Memory B cell (primary cell): Measurements from ENCODE around the gene ERGIC3.

Experiments used
- ATAC-seq: fragments of 150-1000 bp; cut with Tn5 transposase; 2 replicates; pipeline ENCODE4 v1.10.0; 2021; ENCODE audit warnings: low read depth, mild to moderate bottlenecking, moderate library complexity
- DNase-seq, 2 donors: peaks; one replicate each; pipeline ENCODE4 v3.0.0; 2022; ENCODE audit warnings: low spot score in 2 of 2
- H3K27ac Mint-ChIP-seq: one replicate; pipeline ENCODE4 v1.8.0; 2022; ENCODE audit warnings: mild to moderate bottlenecking, moderate library complexity, mixed read lengths
- H3K27me3 Mint-ChIP-seq: one replicate; pipeline ENCODE4 v1.8.0; 2022; ENCODE audit warnings: mixed read lengths
- H3K36me3 Mint-ChIP-seq: one replicate; pipeline ENCODE4 v1.8.0; 2022; ENCODE audit warnings: mild to moderate bottlenecking, mixed read lengths
- H3K4me1 Mint-ChIP-seq: one replicate; pipeline ENCODE4 v1.8.0; 2022; ENCODE audit warnings: mixed read lengths
- H3K4me3 Mint-ChIP-seq: one replicate; pipeline ENCODE4 v1.8.0; 2022; ENCODE audit warnings: mild to moderate bottlenecking, moderate library complexity, mixed read lengths
- H3K9me3 Mint-ChIP-seq: one replicate; pipeline ENCODE4 v1.8.0; 2022; ENCODE audit warnings: mixed read lengths

Gene ERGIC3

DNA sequence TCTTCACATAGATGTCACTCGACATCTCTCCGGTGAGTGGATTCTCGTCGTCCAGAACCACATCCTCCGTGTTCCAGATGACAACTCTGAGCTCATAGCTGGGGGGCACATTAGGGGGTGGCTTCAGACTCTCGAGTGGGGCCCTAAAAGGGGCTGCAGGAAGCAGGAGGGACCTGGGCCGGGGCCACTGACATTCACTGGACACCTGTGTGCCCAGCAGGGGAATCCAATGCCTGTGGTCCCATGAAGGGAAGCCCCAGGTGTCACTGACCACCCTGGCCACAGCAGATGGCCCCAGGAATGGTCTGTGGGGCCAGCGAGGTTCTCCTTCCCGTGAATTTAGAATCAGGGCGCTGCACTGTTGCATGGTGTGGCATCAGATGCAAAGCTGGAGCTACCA lies 18.7 kb downstream of the ERGIC3 start:
- H3K36me3 Mint-ChIP-seq, result peaks cover 6% of the 10 kb centered on the region

GRCh38 chr20:35561268-35561667 lies 19.4 kb downstream of the ERGIC3 start:
- ATAC-seq, result peak; percentile 89
- Mint-ChIP-seq H3K27me3 (no peaks in the 10 kb centered on the region), H3K36me3 (peaks cover 6% of the 10 kb centered on the region), H3K4me3 (no peak overlapping the region), H3K9me3 (no peaks in the 10 kb centered on the region), H3K4me1 (no peaks in the 10 kb centered on the region), H3K27ac (no peak overlapping the region)
- peak in 1 of 2 donors; percentile 18 for DNase-seq

More for the DNA sequence above, 18.7 kb downstream of the ERGIC3 start:
- H3K4me1 Mint-ChIP-seq, result no peaks in the 10 kb centered on the region
- no peak overlapping the region for H3K4me3 Mint-ChIP-seq
- ATAC-seq (no peak), DNase-seq (no peak)
- H3K27me3 Mint-ChIP-seq, result no peaks in the 10 kb centered on the region
- no peaks in the 10 kb centered on the region for H3K9me3 Mint-ChIP-seq
- no peak overlapping the region for H3K27ac Mint-ChIP-seq

GRCh38 chr20:35561671-35562070 lies 19.8 kb downstream of the ERGIC3 start:
- no peak overlapping the region for H3K27ac Mint-ChIP-seq
- ATAC-seq, result no peak
- H3K36me3 Mint-ChIP-seq, result peaks cover 3% of the 10 kb centered on the region
- H3K4me1 Mint-ChIP-seq, result no peaks in the 10 kb centered on the region
- no peaks in the 10 kb centered on the region for H3K27me3 Mint-ChIP-seq
- no peaks in the 10 kb centered on the region for H3K9me3 Mint-ChIP-seq
- no peak for DNase-seq
- no peak overlapping the region for H3K4me3 Mint-ChIP-seq

DNA sequence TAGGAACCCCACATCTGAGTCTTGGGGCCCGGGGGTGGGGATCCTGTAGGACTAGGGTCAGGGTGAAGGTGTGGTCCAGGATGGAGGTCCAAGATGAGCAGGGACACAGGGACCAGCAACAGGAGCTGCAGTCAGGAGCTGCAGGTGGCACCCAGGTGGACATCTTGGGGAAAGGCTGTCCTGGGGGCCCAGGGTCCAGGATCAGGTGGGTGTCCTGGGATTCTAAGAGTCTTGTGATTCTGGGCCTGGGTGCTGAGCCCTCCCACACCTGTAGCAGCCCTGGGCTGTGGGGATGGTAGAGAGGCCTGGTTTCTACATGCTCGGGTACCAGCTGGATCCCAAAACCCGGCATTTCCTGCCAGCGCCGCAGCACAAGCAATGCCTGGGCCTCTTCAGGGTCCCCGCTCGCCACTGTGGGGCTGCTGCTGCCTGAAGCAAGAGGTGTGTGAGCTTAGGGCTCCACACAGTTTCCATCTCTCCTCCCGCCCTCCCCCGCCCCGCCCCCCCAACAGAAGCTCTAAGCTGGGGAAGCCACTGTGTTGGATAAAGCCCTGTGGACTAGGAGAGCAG lies 20.7 kb downstream of the ERGIC3 start:
- H3K4me1 Mint-ChIP-seq, result no peaks in the 10 kb centered on the region
- H3K9me3 Mint-ChIP-seq, result no peaks in the 10 kb centered on the region
- H3K27ac Mint-ChIP-seq, result no peak overlapping the region
- H3K36me3 Mint-ChIP-seq, result no peaks in the 10 kb centered on the region
- H3K27me3 Mint-ChIP-seq, result no peaks in the 10 kb centered on the region
- DNase-seq (no peak), ATAC-seq (no peak)
- H3K4me3 Mint-ChIP-seq, result no peak overlapping the region

- no peak overlapping the region for H3K4me3 Mint-ChIP-seq
- H3K27me3 Mint-ChIP-seq, result no peaks in the 10 kb centered on the region
- ATAC-seq (no peak), DNase-seq (no peak)
- no peaks in the 10 kb centered on the region for H3K36me3 Mint-ChIP-seq
- no peaks in the 10 kb centered on the region for H3K4me1 Mint-ChIP-seq
- H3K27ac Mint-ChIP-seq, result no peak overlapping the region
- no peaks in the 10 kb centered on the region for H3K9me3 Mint-ChIP-seq
These were observed 22.0 kb downstream of the ERGIC3 start for GRCh38 chr20:35563834-35564233.

- Mint-ChIP-seq H3K27me3 (no peaks in the 10 kb centered on the region), H3K36me3 (no peaks in the 10 kb centered on the region), H3K4me3 (no peak overlapping the region), H3K9me3 (no peaks in the 10 kb centered on the region), H3K4me1 (no peaks in the 10 kb centered on the region), H3K27ac (no peak overlapping the region)
- ATAC-seq (no peak), DNase-seq (no peak)
These were observed 23.0 kb downstream of the ERGIC3 start for GRCh38 chr20:35564905-35565304.

DNA sequence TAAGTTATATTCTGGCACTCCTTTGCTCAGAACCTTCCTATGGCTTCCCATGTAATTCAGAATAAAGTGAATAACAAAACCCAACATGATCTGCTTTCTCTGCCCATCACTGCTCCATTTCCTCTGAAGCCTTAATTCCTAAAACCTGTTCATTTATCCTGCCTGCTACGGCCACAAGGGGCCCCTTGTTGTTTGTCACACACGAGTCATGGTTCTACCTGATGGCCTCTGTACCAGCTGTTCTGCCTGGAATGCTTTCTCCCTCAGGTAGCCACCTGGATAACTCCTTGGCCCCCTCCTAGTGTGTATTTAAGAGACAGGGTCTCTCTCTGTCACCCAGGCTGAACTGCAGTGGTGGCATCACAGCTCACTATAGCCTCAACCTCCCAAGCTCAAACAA lies 26.8 kb downstream of the ERGIC3 start:
- ATAC-seq (no peak), DNase-seq (no peak)
- Mint-ChIP-seq H3K27me3 (peaks cover 2% of the 10 kb centered on the region), H3K4me1 (no peaks in the 10 kb centered on the region), H3K27ac (no peak overlapping the region), H3K36me3 (peaks cover 2% of the 10 kb centered on the region), H3K9me3 (peaks cover 4% of the 10 kb centered on the region), H3K4me3 (no peak overlapping the region)

DNA sequence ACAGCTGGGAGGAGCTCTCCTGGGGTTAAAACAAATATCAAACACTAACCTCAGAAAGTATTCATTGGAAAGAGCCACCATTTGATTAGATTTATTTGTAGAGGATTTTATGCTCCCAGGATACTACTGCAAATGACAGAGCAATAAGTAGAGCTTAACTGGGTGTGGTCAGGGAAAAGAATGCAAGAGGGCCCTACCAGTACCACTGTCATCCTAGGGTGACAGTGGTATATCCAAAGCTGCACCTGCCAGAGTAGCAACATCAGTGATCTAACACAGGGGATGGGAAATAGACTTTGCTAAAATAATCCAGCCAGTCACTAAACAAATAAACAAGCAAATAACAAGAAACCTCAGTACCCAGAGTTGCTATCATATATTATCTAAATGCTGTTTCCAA lies 29.7 kb downstream of the ERGIC3 start:
- H3K36me3 Mint-ChIP-seq, result peaks cover 2% of the 10 kb centered on the region
- H3K27me3 Mint-ChIP-seq, result peaks cover 5% of the 10 kb centered on the region
- H3K4me3 Mint-ChIP-seq, result no peak overlapping the region

DNA sequence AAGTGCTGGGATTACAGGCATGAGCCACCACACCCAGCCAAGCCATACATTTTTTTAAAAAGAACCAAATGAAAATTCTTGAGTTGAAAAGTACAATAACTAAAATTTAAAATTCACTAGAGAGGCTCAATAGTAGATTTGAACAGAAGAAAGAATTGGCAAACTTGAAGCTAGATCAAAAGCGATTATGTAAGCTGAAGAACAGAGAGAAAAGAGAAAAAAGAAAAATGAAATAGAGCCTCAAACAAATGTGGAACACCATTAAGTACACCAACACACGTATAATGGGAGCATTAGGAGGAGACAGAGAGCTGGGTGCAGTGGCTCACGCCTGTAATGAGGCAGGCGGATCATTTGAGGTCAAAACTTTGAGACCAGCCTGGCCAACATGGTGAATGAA lies 31.0 kb downstream of the ERGIC3 start:
- no peak for ATAC-seq
- Mint-ChIP-seq H3K9me3 (peaks cover 4% of the 10 kb centered on the region), H3K27ac (no peak overlapping the region), H3K4me1 (no peaks in the 10 kb centered on the region), H3K4me3 (no peak overlapping the region), H3K36me3 (peaks cover 2% of the 10 kb centered on the region), H3K27me3 (peaks cover 5% of the 10 kb centered on the region)
- DNase-seq, result no peak

More for the DNA sequence above, 29.7 kb downstream of the ERGIC3 start:
- H3K9me3 Mint-ChIP-seq, result peaks cover 4% of the 10 kb centered on the region
- DNase-seq (no peak), ATAC-seq (no peak)
- H3K27ac Mint-ChIP-seq, result no peak overlapping the region
- no peaks in the 10 kb centered on the region for H3K4me1 Mint-ChIP-seq

DNA sequence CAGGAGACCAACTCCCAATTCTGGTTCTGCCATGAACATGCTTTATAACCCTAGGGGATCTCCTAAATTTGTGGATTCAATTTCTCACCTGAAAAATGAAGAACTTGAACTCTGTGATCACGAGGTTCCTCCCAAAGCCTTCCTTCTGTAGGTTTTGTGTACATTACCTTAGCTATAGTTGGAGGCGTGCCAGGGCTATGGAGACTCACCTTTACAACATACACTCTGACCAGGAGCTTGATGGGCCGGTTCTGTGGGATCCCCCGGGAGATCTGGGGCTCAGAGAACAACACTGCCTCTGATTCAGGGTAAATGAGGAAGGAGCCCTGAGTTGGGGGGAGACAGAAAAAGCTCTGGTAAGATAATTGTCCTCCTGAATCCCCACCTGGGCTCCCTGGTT lies 34.1 kb downstream of the ERGIC3 start:
- no peak overlapping the region for H3K4me3 Mint-ChIP-seq
- no peak overlapping the region for H3K27ac Mint-ChIP-seq
- H3K4me1 Mint-ChIP-seq, result no peaks in the 10 kb centered on the region
- H3K36me3 Mint-ChIP-seq, result peaks cover 2% of the 10 kb centered on the region
- ATAC-seq (no peak), DNase-seq (no peak)
- peaks cover 13% of the 10 kb centered on the region for H3K27me3 Mint-ChIP-seq
- H3K9me3 Mint-ChIP-seq, result peaks cover 4% of the 10 kb centered on the region

DNA sequence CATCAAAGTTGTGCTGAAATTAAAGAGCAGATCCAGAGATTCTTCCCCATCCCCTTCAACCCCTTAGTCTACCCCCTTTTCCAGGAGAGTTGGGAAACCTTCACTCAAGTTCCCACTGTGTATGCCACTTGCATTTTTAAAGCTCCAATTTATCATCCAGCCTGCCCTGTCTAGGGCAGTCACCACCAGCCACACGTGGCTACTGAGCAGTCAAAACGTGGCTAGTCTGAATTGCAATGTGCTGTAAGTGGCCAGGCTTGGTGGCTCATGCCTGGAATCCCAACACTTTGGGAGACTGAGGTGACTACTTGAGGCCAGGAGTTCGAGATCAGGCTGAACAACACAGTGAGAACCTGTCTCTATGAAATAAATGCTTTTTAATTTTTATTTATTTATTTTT lies 34.9 kb downstream of the ERGIC3 start:
- Mint-ChIP-seq H3K4me1 (no peaks in the 10 kb centered on the region), H3K36me3 (peaks cover 2% of the 10 kb centered on the region), H3K4me3 (no peak overlapping the region), H3K27ac (no peak overlapping the region), H3K27me3 (peaks cover 13% of the 10 kb centered on the region), H3K9me3 (peaks cover 6% of the 10 kb centered on the region)
- no peak for ATAC-seq
- no peak for DNase-seq

DNA sequence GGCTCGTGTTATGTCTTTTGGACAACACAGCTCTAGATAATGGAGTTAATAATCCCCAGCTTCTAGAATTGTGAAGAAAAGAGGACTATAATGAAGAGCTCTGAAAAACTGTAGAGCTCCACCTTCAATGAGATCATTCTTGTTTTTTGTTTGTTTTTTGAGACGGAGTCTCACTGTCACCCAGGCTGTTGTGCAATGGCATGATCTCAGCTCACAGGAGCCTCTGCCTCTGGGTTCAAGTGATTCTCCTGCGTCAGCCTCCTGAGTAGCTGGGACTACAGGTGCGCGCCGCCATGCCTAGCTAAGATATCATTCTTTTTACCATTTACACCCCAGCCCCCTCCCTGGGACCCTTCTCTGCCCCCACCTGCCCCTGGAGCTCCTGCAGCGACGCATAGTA lies 36.6 kb downstream of the ERGIC3 start:
- H3K4me3 Mint-ChIP-seq, result no peak overlapping the region
- H3K27me3 Mint-ChIP-seq, result peaks cover 15% of the 10 kb centered on the region
- H3K36me3 Mint-ChIP-seq, result no peaks in the 10 kb centered on the region
- H3K4me1 Mint-ChIP-seq, result no peaks in the 10 kb centered on the region
- peaks cover 6% of the 10 kb centered on the region for H3K9me3 Mint-ChIP-seq
- ATAC-seq, result no peak
- no peak for DNase-seq
- no peak overlapping the region for H3K27ac Mint-ChIP-seq

DNA sequence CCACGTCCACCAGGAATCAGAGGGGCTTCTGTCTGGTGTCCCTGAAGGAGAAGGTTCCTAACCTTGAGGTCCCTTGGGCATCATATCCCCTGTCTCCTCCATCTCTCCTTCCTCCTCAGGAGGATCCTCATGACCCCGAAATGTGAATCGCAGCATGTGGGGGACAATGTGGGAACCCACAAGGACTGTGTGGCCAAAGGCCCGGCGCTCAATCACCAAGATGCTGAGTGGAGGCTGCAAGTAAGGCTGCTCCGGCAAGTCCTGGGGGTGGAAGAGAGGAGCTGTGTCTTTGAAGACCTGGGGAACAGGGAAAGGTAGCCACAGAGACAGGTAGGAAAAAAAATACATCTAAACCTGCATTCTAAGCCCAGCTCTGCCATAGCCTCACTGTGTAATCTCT lies 37.3 kb downstream of the ERGIC3 start:
- no peaks in the 10 kb centered on the region for H3K36me3 Mint-ChIP-seq
- H3K4me1 Mint-ChIP-seq, result no peaks in the 10 kb centered on the region
- H3K27ac Mint-ChIP-seq, result no peak overlapping the region
- H3K27me3 Mint-ChIP-seq, result peaks cover 17% of the 10 kb centered on the region
- H3K9me3 Mint-ChIP-seq, result peaks cover 6% of the 10 kb centered on the region
- ATAC-seq (no peak), DNase-seq (no peak)
- no peak overlapping the region for H3K4me3 Mint-ChIP-seq

- no peak overlapping the region for H3K4me3 Mint-ChIP-seq
- no peak overlapping the region for H3K27ac Mint-ChIP-seq
- ATAC-seq (no peak), DNase-seq (no peak)
- H3K36me3 Mint-ChIP-seq, result no peaks in the 10 kb centered on the region
- H3K9me3 Mint-ChIP-seq, result peaks cover 6% of the 10 kb centered on the region
- H3K4me1 Mint-ChIP-seq, result no peaks in the 10 kb centered on the region
- peaks cover 24% of the 10 kb centered on the region for H3K27me3 Mint-ChIP-seq
These were observed 40.3 kb downstream of the ERGIC3 start for GRCh38 chr20:35582131-35582530.

DNA sequence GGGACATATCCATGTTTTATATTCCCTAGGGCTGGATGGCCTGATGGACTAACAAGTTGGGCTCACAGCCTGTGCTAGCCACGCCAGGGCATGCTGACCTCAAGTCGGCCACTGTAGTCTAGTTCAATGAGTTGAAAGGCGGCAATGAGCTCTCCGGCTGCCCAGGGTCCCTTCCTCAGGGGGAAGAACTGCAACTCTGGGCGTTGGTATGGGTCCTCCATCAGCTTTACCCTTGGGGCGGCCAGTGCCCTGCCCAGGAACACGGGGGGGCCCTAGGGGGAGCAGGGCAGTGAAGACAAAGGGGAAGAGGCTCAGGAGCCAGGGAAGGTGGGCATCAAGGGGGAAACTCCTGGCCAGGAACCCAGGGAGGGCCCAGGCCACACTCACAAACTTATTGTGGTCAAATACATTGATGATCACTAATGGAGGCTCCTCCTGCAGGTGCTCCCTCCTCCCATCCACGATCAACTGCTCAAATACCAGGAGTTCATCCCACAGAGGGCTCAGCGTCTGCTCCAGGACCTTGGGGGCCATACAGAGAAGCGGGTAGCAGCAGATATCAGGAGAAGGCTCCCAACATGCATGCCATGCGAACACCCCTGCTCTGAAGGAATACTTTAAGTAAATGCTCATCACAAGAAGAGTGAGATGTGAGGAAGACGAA lies 41.0 kb downstream of the ERGIC3 start:
- no peaks in the 10 kb centered on the region for H3K36me3 Mint-ChIP-seq
- peaks cover 24% of the 10 kb centered on the region for H3K27me3 Mint-ChIP-seq
- ATAC-seq (no peak), DNase-seq (no peak)
- peaks cover 6% of the 10 kb centered on the region for H3K9me3 Mint-ChIP-seq
- no peak overlapping the region for H3K4me3 Mint-ChIP-seq
- H3K27ac Mint-ChIP-seq, result no peak overlapping the region
- H3K4me1 Mint-ChIP-seq, result no peaks in the 10 kb centered on the region
